ENCODE data around the gene LRFN5. TPM values are rescaled to one million over a fixed set of nuclear protein-coding genes. Genes with fewer than 3 reads are reported as not detected.
"Not testable (repeated sequence)": the region's sequence is repeated elsewhere in the genome, so short reads cannot be mapped to it uniquely, and the experiment has no call there.

LRFN5 gene
- polyA plus RNA-seq: 2.3 TPM
- long read RNA-seq, donor 1: 0 reads
- long read RNA-seq, donor 2: 0 reads
- long read RNA-seq, donor 3: 0 reads
- long read RNA-seq, donor 4: 0 reads
- long read RNA-seq, donor 5: 0 reads
- long read RNA-seq, donor 6: 0 reads
- long read RNA-seq, donor 7: 0 reads
- long read RNA-seq, donor 8: 0 reads
- long read RNA-seq, donor 9: 0 reads
- long read RNA-seq, donor 10: 0 reads
- long read RNA-seq, donor 11: 0 reads

- WGBS (ENCODE audit: insufficient coverage, low lambda C conversion rate): 0% methylated on average over 1 of the region's 76 CpGs
- H3K4me3 ChIP-seq (ENCODE audit: low read length): peak within 1 kb of the TSS; percentile 57
- peaks cover 4% of the 10 kb centered on the region for H3K4me1 ChIP-seq (ENCODE audit: control insufficient read depth, insufficient read depth, low read length)
- peak; percentile 18 to 50 for DNase-seq
- peaks cover 70% of the 10 kb centered on the region for H3K27me3 ChIP-seq (ENCODE audit: control insufficient read depth, insufficient read depth, low read length)
- H3K36me3 ChIP-seq (ENCODE audit: control insufficient read depth, insufficient read depth, low read length): no peaks in the 10 kb centered on the region
- peaks cover 3% of the 10 kb centered on the region for H3K9me3 ChIP-seq (ENCODE audit: control insufficient read depth, low read depth, low read length)
- no peak within 1 kb of the TSS for H3K27ac ChIP-seq (ENCODE audit: low read length)
These were observed at the start of gene LRFN5 for GRCh38 chr14:41606532-41607303. LRFN5 (plus strand) TSS chr14:41606876.

DNA sequence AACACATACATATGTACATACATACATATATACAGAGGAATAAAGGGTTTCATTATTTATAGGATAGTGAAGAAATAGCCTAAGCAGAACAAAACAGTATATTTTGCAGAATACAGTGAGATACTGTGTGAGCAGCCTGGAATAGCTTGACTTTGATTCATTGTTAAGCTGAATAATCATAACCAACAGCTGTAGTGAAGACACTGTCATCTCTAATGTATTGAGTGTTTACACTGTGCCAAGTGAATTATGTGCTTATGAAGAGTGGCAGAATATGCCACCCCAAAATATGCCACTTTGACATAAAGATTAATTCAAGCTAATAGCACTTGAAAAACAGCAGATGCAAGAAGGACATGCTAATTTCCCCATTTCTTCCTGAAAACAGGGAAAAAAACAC lies 48.2 kb upstream of the LRFN5 start:
- Histone ChIP-seq H3K27ac (ENCODE audit: low read length) (no peak overlapping the region), H3K9me3 (ENCODE audit: control insufficient read depth, low read depth, low read length) (no peaks in the 10 kb centered on the region), H3K4me3 (ENCODE audit: low read length) (no peak overlapping the region), H3K36me3 (ENCODE audit: control insufficient read depth, insufficient read depth, low read length) (no peaks in the 10 kb centered on the region), H3K4me1 (ENCODE audit: control insufficient read depth, insufficient read depth, low read length) (no peaks in the 10 kb centered on the region), H3K27me3 (ENCODE audit: control insufficient read depth, insufficient read depth, low read length) (no peaks in the 10 kb centered on the region)
- DNase-seq: no peak

GRCh38 chr14:41566864-41567263 lies 39.8 kb upstream of the LRFN5 start:
- not testable (repeated sequence) for H3K27ac ChIP-seq (ENCODE audit: low read length); DNase-seq; H3K4me3 ChIP-seq (ENCODE audit: low read length); H3K4me1 ChIP-seq (ENCODE audit: control insufficient read depth, insufficient read depth, low read length); H3K9me3 ChIP-seq (ENCODE audit: control insufficient read depth, low read depth, low read length); H3K27me3 ChIP-seq (ENCODE audit: control insufficient read depth, insufficient read depth, low read length); H3K36me3 ChIP-seq (ENCODE audit: control insufficient read depth, insufficient read depth, low read length)
- WGBS (ENCODE audit: insufficient coverage, low lambda C conversion rate): no CpG with 5 or more reads among the region's 3 CpGs

- no peaks in the 10 kb centered on the region for H3K27me3 ChIP-seq (ENCODE audit: control insufficient read depth, insufficient read depth, low read length)
- DNase-seq: no peak
- H3K4me3 ChIP-seq (ENCODE audit: low read length): no peak overlapping the region
- H3K36me3 ChIP-seq (ENCODE audit: control insufficient read depth, insufficient read depth, low read length): no peaks in the 10 kb centered on the region
- no peaks in the 10 kb centered on the region for H3K4me1 ChIP-seq (ENCODE audit: control insufficient read depth, insufficient read depth, low read length)
- no peaks in the 10 kb centered on the region for H3K9me3 ChIP-seq (ENCODE audit: control insufficient read depth, low read depth, low read length)
- no CpG with 5 or more reads among the region's 2 CpGs for WGBS (ENCODE audit: insufficient coverage, low lambda C conversion rate)
- no peak overlapping the region for H3K27ac ChIP-seq (ENCODE audit: low read length)
These were observed 37.7 kb upstream of the LRFN5 start for GRCh38 chr14:41568979-41569378.

GRCh38 chr14:41570415-41571155 lies 36.1 kb upstream of the LRFN5 start:
- H3K9me3 ChIP-seq (ENCODE audit: control insufficient read depth, low read depth, low read length): no peaks in the 10 kb centered on the region
- WGBS (ENCODE audit: insufficient coverage, low lambda C conversion rate): 65% methylated on average over 4 of the region's 5 CpGs
- no peak overlapping the region for H3K4me3 ChIP-seq (ENCODE audit: low read length)
- H3K27me3 ChIP-seq (ENCODE audit: control insufficient read depth, insufficient read depth, low read length): no peaks in the 10 kb centered on the region
- H3K27ac ChIP-seq (ENCODE audit: low read length): no peak overlapping the region
- no peaks in the 10 kb centered on the region for H3K36me3 ChIP-seq (ENCODE audit: control insufficient read depth, insufficient read depth, low read length)
- DNase-seq: no peak
- no peaks in the 10 kb centered on the region for H3K4me1 ChIP-seq (ENCODE audit: control insufficient read depth, insufficient read depth, low read length)

GRCh38 chr14:41586237-41586636 lies 20.4 kb upstream of the LRFN5 start:
- no peak overlapping the region for H3K4me3 ChIP-seq (ENCODE audit: low read length)
- H3K27me3 ChIP-seq (ENCODE audit: control insufficient read depth, insufficient read depth, low read length): no peaks in the 10 kb centered on the region
- no peak overlapping the region for H3K27ac ChIP-seq (ENCODE audit: low read length)
- no peak for DNase-seq
- no peaks in the 10 kb centered on the region for H3K9me3 ChIP-seq (ENCODE audit: control insufficient read depth, low read depth, low read length)
- no peaks in the 10 kb centered on the region for H3K36me3 ChIP-seq (ENCODE audit: control insufficient read depth, insufficient read depth, low read length)
- peaks cover 3% of the 10 kb centered on the region for H3K4me1 ChIP-seq (ENCODE audit: control insufficient read depth, insufficient read depth, low read length)

DNA sequence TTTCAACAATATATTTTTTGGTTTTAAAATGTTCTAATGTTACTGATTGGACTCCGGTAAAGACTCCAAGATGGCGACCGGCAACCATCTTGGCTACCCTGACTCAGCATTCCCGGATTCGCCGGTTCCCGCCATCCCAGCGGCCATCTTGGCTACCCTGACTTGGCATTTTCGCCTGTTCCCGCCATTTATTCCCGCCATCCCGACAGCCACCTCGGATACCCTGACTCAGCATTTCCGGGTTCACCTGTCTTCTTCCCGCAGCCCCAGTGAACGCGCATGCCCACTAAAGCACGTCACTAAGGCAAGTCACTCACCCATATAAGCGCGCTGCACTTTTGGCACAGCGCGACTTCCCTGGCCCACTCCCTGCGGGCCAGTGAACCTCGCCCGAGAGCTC lies 9.0 kb upstream of the LRFN5 start:
- Histone ChIP-seq H3K4me3 (ENCODE audit: low read length) (no peak overlapping the region), H3K36me3 (ENCODE audit: control insufficient read depth, insufficient read depth, low read length) (no peaks in the 10 kb centered on the region), H3K9me3 (ENCODE audit: control insufficient read depth, low read depth, low read length) (peaks cover 5% of the 10 kb centered on the region), H3K27ac (ENCODE audit: low read length) (no peak overlapping the region), H3K4me1 (ENCODE audit: control insufficient read depth, insufficient read depth, low read length) (no peaks in the 10 kb centered on the region), H3K27me3 (ENCODE audit: control insufficient read depth, insufficient read depth, low read length) (peaks cover 2% of the 10 kb centered on the region)
- 100% methylated on average over 1 of the region's 25 CpGs for WGBS (ENCODE audit: insufficient coverage, low lambda C conversion rate)
- DNase-seq: no peak

DNA sequence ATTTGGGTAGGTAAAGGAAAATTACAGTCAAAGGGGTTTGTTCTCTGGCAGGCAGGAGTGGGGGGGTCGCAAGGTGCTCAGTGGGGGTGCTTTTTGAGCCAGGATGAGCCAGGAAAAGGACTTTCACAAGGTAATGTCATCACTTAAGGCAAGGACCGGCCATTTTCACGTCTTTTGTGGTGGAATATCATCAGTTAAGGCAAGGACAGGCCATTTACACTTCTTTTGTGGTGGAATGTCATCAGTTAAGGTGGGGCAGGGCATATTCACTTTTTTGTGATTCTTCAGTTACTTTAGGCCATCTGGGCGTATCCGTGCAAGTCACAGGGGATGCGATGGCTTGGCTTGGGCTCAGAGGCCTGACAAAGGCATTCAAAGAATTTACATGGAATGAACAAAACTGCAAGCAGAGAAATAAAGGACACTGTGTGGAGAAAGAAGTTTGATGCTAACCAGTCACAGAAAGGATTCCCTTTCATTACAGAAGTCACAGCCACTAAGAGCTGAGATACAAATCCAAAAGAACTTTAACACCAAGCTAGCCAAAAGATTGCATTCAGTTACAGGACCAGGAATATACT lies 6.8 kb upstream of the LRFN5 start:
- H3K4me1 ChIP-seq (ENCODE audit: control insufficient read depth, insufficient read depth, low read length); DNase-seq; H3K27ac ChIP-seq (ENCODE audit: low read length); H3K4me3 ChIP-seq (ENCODE audit: low read length); H3K9me3 ChIP-seq (ENCODE audit: control insufficient read depth, low read depth, low read length); H3K36me3 ChIP-seq (ENCODE audit: control insufficient read depth, insufficient read depth, low read length): not testable (repeated sequence)
- WGBS (ENCODE audit: insufficient coverage, low lambda C conversion rate): 82% methylated on average over 2 of the region's 6 CpGs
- peaks cover 13% of the 10 kb centered on the region for H3K27me3 ChIP-seq (ENCODE audit: control insufficient read depth, insufficient read depth, low read length)

DNA sequence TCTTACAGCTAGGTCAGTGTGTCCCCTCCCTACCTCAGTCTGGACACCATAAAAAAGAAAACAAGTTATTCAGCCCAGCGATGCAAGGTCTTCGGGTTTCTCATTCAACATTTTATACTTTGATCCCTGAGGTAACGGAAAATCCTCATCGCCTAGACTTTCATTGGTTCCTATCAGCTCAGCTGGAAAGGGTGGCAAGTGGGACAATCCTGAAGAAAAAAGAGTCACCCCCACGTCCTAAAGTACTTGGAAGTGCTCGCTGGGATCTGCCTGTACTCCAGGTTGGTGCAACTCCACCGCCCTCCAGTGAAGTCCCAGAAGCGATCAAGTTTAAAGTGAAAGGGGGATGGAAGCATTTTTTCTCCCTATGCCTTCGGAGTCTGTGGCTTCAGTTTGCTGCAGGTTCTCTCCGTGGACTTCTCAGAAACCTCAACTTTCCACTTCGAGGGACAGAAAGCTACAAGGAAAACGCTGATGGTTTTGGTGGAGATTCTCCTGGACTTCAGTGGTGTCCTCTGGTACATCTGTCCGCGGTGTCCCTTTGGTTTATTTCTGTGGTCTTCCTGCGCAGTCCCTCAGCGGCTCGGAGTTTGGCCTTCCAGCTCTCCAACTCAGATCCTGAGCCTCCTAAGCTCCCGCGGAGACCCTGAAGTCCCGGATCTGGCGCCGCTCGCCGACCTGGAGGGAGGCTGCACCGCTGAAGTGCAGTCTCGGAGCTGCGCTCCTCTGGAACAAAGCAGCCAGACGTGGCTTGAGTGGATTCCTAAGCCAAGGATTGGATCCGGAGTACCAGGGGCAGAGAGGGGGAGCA lies 1.8 kb upstream of the LRFN5 start:
- Histone ChIP-seq H3K4me3 (ENCODE audit: low read length) (peak overlapping the region; percentile 57), H3K27ac (ENCODE audit: low read length) (peak overlapping the region; percentile 13), H3K27me3 (ENCODE audit: control insufficient read depth, insufficient read depth, low read length) (peaks cover 61% of the 10 kb centered on the region), H3K36me3 (ENCODE audit: control insufficient read depth, insufficient read depth, low read length) (no peaks in the 10 kb centered on the region), H3K4me1 (ENCODE audit: control insufficient read depth, insufficient read depth, low read length) (peaks cover 4% of the 10 kb centered on the region), H3K9me3 (ENCODE audit: control insufficient read depth, low read depth, low read length) (peaks cover 3% of the 10 kb centered on the region)
- peak; percentile 38 to 46 for DNase-seq
- WGBS (ENCODE audit: insufficient coverage, low lambda C conversion rate): no CpG with 5 or more reads among the region's 29 CpGs

Data from large intestine (tissue), 12 donors.